NT2/D1 (cell line): ENCODE data around the gene HS6ST3.

Source experiments
- SUZ12 ChIP-seq: IDR thresholded peaks from 2 replicates; pipeline ENCODE4 v1.6.1; 2011; ENCODE audit not compliant: insufficient read length, insufficient read depth; ENCODE audit errors: extremely low read depth
- YY1 ChIP-seq: IDR thresholded peaks from 2 replicates; pipeline ENCODE4 v1.6.1; 2011; ENCODE audit not compliant: insufficient read length, insufficient read depth
- ZNF274 ChIP-seq: IDR thresholded peaks from 2 replicates; pipeline ENCODE4 v1.6.1; 2011; ENCODE audit warnings: mild to moderate bottlenecking, low read depth, low read length

DNA sequence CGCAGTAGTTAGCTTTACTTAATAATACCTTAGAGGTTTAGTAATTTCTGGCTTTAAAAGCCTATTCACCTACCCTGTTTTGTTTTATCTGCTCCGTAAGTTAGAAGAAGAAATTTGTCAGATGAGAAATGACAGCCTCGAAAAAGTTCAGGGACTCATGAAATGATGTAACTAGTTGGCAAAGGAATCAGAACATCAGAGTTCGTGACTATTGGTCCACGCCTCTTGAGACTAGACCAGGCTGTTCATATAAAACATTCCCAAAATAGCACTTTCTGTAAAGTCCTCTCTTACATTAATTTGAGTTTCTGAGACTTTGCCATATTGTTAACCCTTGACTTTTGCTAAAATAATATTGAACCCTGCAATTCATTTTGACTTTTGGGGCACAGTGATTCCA, 92.0 kb downstream of the HS6ST3 start:
- TF ChIP-seq YY1 (no peak), SUZ12 (no peak), ZNF274 (no peak)
